GM12878 (cell line): ENCODE results near the gene NRG4. TPM values are rescaled to one million over a fixed set of nuclear protein-coding genes. Genes with fewer than 3 reads are reported as not detected.

Experiments used
- ATAC-seq: fragments of 200-7000 bp; cut with Tn5 transposase; 3 replicates; pipeline ENCODE4 v1.9.1; 2020; ENCODE audit warnings: mild to moderate bottlenecking, moderate library complexity
- BruUV-seq: library from RNA; stranded (reverse); fragments of 400-500 nt; replicated peaks from 2 replicates; lab custom pipeline; 2021; lab: Mats Ljungman, UMichigan
- CTCF ChIA-PET: fragments of 300-600 bp; sonication (Branson Sonifier 250); formaldehyde crosslinking; extraction: SDS; loops from one replicate; lab custom pipeline; 2021; ENCODE audit warnings: inconsistent platforms; lab: Yijun Ruan, JAX
- POLR2A ChIA-PET: fragments of 350-600 bp; formaldehyde crosslinking; extraction: SDS; loops from one replicate; lab custom pipeline; 2021; ENCODE audit warnings: inconsistent platforms; lab: Charles Lee
- RAD21 ChIA-PET: fragments of 300-600 bp; sonication (Branson Sonifier 250); formaldehyde crosslinking; loops from one replicate; lab custom pipeline; 2023; ENCODE audit warnings: antibody characterized with exemption; ENCODE audit not compliant: unreplicated experiment; lab: Charles Lee
- SMC1A ChIA-PET: fragments of 300-600 bp; sonication (Branson Sonifier 250); formaldehyde crosslinking; loops from one replicate; lab custom pipeline; 2023; ENCODE audit not compliant: unreplicated experiment, uncharacterized antibody; lab: Charles Lee
- DNase-seq: peaks from one replicate; pipeline ENCODE4 v3.0.0-alpha.2; 2011; ENCODE audit warnings: low read depth, low spot score
- FAIRE-seq: peaks from 3 replicates; lab custom pipeline; 2011; peaks lifted over from hg19 to GRCh38; lab: Jason Lieb, UNC
- H2AFZ ChIP-seq: 2 replicates; pipeline ENCODE4 v1.6.0; 2011; ENCODE audit warnings: low read depth, low read length, control low read depth; ENCODE audit not compliant: control insufficient read depth
- H3K27ac ChIP-seq: 2 replicates; pipeline ENCODE4 v1.5.1; 2011; ENCODE audit warnings: control low read depth; ENCODE audit not compliant: control insufficient read depth, insufficient read depth
- H3K27me3 ChIP-seq, 2 experiments: replicated peaks in 1 of 2; 2 replicates each; pipeline versions ENCODE4 v1.6.0 to v1.6.1; 2011; ENCODE audit warnings: low read length in 1 of 2; ENCODE audit not compliant: control insufficient read depth in 2 of 2, insufficient read depth in 2 of 2
- H3K36me3 ChIP-seq, 2 experiments: 2 replicates each; pipeline ENCODE4 v1.5.1; 2011; ENCODE audit warnings: low read length in 1 of 2; ENCODE audit not compliant: control insufficient read depth in 2 of 2, insufficient read depth in 2 of 2
- H3K4me1 ChIP-seq: 2 replicates; pipeline ENCODE4 v1.6.1; 2011; ENCODE audit warnings: mild to moderate bottlenecking, low read length, moderate library complexity, mixed read lengths; ENCODE audit not compliant: control insufficient read depth, insufficient read depth
- H3K4me2 ChIP-seq: 2 replicates; pipeline ENCODE4 v1.6.0; 2011; ENCODE audit warnings: control low read depth; ENCODE audit not compliant: control insufficient read depth, insufficient read depth
- H3K4me3 ChIP-seq: fragments of 200-600 bp; sonication (generic); 2 replicates; pipeline ENCODE4 v1.5.1; 2016
- H3K79me2 ChIP-seq: 2 replicates; pipeline ENCODE4 v1.6.0; 2011; ENCODE audit warnings: low read length; ENCODE audit not compliant: control insufficient read depth, insufficient read depth
- H3K9ac ChIP-seq: 2 replicates; pipeline ENCODE4 v1.8.0; 2011; ENCODE audit warnings: low read length, control low read depth, mixed read lengths; ENCODE audit not compliant: control insufficient read depth, insufficient read depth
- H3K9me3 ChIP-seq: replicated peaks from 3 replicates; pipeline ENCODE4 v1.5.1; 2011; ENCODE audit warnings: mild to moderate bottlenecking, low read length; ENCODE audit not compliant: control insufficient read depth, insufficient read depth
- H4K20me1 ChIP-seq: 2 replicates; pipeline ENCODE4 v1.6.0; 2011; ENCODE audit not compliant: control insufficient read depth, insufficient read depth
- CREB1 ChIP-seq: IDR thresholded peaks from 2 replicates; pipeline ENCODE4 v1.6.1; 2012; ENCODE audit warnings: low read depth, mild to moderate bottlenecking, inconsistent platforms
- IRF4 ChIP-seq: IDR thresholded peaks from 2 replicates; pipeline ENCODE4 v1.6.1; 2011; ENCODE audit warnings: low read depth, low read length
- MYC ChIP-seq: IDR thresholded peaks from 2 replicates; pipeline ENCODE4 v1.6.1; 2011; ENCODE audit warnings: mild to moderate bottlenecking, low read length, moderate library complexity, inconsistent platforms; ENCODE audit not compliant: insufficient read depth, insufficient replicate concordance, insufficient read length, severe bottlenecking
- NFXL1 ChIP-seq: fragments of 450-650 bp; IDR thresholded peaks from 2 replicates; pipeline ENCODE4 v1.6.1; 2017; ENCODE audit warnings: antibody characterized with exemption, mild to moderate bottlenecking, borderline replicate concordance
- NR2C2 ChIP-seq: IDR thresholded peaks from 2 replicates; pipeline ENCODE4 v1.6.1; 2011; ENCODE audit warnings: borderline replicate concordance, low read depth; ENCODE audit not compliant: control insufficient read depth, insufficient read length
- PBX3 ChIP-seq: IDR thresholded peaks from 2 replicates; pipeline ENCODE4 v1.6.1; 2011; ENCODE audit warnings: mild to moderate bottlenecking, low read depth, low read length, moderate library complexity; ENCODE audit not compliant: insufficient replicate concordance
- SKIL ChIP-seq: fragments of 450-650 bp; IDR thresholded peaks from 2 replicates; pipeline ENCODE4 v1.6.1; 2017; ENCODE audit warnings: mild to moderate bottlenecking, low read depth, inconsistent platforms; ENCODE audit not compliant: poor library complexity, severe bottlenecking
- SMAD5 ChIP-seq: IDR thresholded peaks from 2 replicates; pipeline ENCODE4 v1.6.1; 2016; ENCODE audit warnings: antibody characterized with exemption, low read depth
- SMC3 ChIP-seq: IDR thresholded peaks from 2 replicates; pipeline ENCODE4 v1.6.1; 2011; ENCODE audit warnings: low read length, improper control_type of control experiment, borderline replicate concordance
- SRF ChIP-seq, 2 experiments: IDR thresholded peaks; 2 replicates each; pipeline ENCODE4 v1.6.1; 2011; ENCODE audit warnings: low read depth in 2 of 2, low read length in 2 of 2, mild to moderate bottlenecking in 1 of 2, moderate library complexity in 1 of 2
- ZNF24 ChIP-seq: fragments of 450-650 bp; IDR thresholded peaks from 2 replicates; pipeline ENCODE4 v1.6.1; 2017; ENCODE audit warnings: antibody characterized with exemption, mild to moderate bottlenecking
- WGBS: methylation state at CpG from one replicate; pipeline ENCODE4 v1.1.6; 2016; ENCODE audit warnings: low lambda C conversion rate; ENCODE audit not compliant: insufficient replicate concordance, insufficient coverage; ENCODE audit errors: missing lambda C conversion rate; 5-methylcytosine and 5-hydroxymethylcytosine counted together
- in situ Hi-C: fragments of 300-500 bp; cut with MboI; formaldehyde crosslinking; loops from 9 replicates; pipeline ENCODE4 v1.14.3; 2018; ENCODE audit warnings: mixed read lengths
- intact Hi-C: fragments of 100-400 bp; cut with micrococcal nuclease; formaldehyde crosslinking; loops from one replicate; pipeline ENCODE4 v1.14.2; 2022; ENCODE audit not compliant: unreplicated experiment
- polyA plus RNA-seq, 11 experiments: library from polyadenylated mRNA; depleted of rRNA in 4 of 11; unstranded in 6 of 11; stranded (reverse) in 5 of 11; fragments of >200 nt; fragmentation: Nextera tagmentation in 4 of 11; fragmentation: Illumina TruSeq in 1 of 11; extraction: Ambion mirVana in 4 of 11; extraction: Trizol in 1 of 11; gene quantifications; 1 replicate in 1 of 11; 2 replicates in 10 of 11; pipeline versions ENCODE4 v1.2.1 to v1.2.3, GENCODE V29; 2011 to 2016; ENCODE audit warnings: inconsistent platforms in 2 of 11, missing spikeins in 2 of 11, low read depth in 1 of 11
- total RNA-seq, 4 experiments: library from RNA; depleted of rRNA in 3 of 4; stranded (reverse); fragments of >200 nt in 3 of 4; fragmentation: Illumina TruSeq in 1 of 4; extraction: Trizol in 1 of 4; gene quantifications; 2 replicates each; pipeline versions ENCODE4 v1.2.1 to v1.2.3, GENCODE V29; 2013 to 2021

The NRG4 gene
- total and polyA plus RNA-seq, 10 of the 15 experiments (the other 5 are each of a cell fraction or from before 2014, with no cell fraction given): 0.76 to 8.3 (median 5.5) TPM

GRCh38 chr15:75918135-75918534 lies 94.1 kb downstream of the NRG4 start:
- TF ChIP-seq NFXL1: no peak
- no peak for TF ChIP-seq MYC
- no peak for TF ChIP-seq IRF4
- no peak for TF ChIP-seq NR2C2
- TF ChIP-seq SKIL: no peak
- no peak for TF ChIP-seq CREB1
- no peak for TF ChIP-seq PBX3
- TF ChIP-seq ZNF24: no peak
- TF ChIP-seq SMAD5: no peak
- no peak for TF ChIP-seq SMC3
- no peak for TF ChIP-seq SRF (IDR thresholded peaks at IDR 0.05; ENCODE audit: low read depth in 2 of 2, low read length in 2 of 2)
- POLR2A ChIA-PET: no interaction called here
- CTCF ChIA-PET: interaction anchor here (1.3 to 2.8 kb wide), 2 partner anchors 11 to 221 kb away, joined by 4 to 14 read pairs; no protein-coding TSS in a partner anchor
- H3K79me2 ChIP-seq: peaks cover 6% of the 10 kb centered on the region
- no peaks in the 10 kb centered on the region for H3K27me3 ChIP-seq
- intact Hi-C loops: no loop called here
- no peaks in the 10 kb centered on the region for H4K20me1 ChIP-seq
- DNase-seq: no peak
- peaks cover 3 to 28% of the 10 kb centered on the region in 2 experiments for H3K36me3 ChIP-seq
- H3K9ac ChIP-seq: no peak overlapping the region
- FAIRE-seq: no peak
- SMC1A ChIA-PET: interaction anchor here (0.6 to 1.0 kb wide), 2 partner anchors 12 to 21 kb away, joined by 3 read pairs; no protein-coding TSS in a partner anchor
- WGBS: 100% methylated on average over 1 of the region's 1 CpG
- RAD21 ChIA-PET: no interaction called here
- no peak overlapping the region for H3K4me2 ChIP-seq
- BruUV-seq: no TSS peak
- no peak for ATAC-seq
- no peaks in the 10 kb centered on the region for H3K4me1 ChIP-seq
- no peaks in the 10 kb centered on the region for H3K9me3 ChIP-seq
- no peak overlapping the region for H3K4me3 ChIP-seq
- H2AFZ ChIP-seq: no peak overlapping the region
- in situ Hi-C loops: no loop called here
- H3K27ac ChIP-seq: no peak overlapping the region
